Measurements from ENCODE around the gene SLC29A3. TPM values are rescaled to one million over a fixed set of nuclear protein-coding genes. Genes with fewer than 3 reads are reported as not detected.
"Not testable (repeated sequence)": the region's sequence is repeated elsewhere in the genome, so short reads cannot be mapped to it uniquely, and the experiment has no call there.

Gene SLC29A3
- total RNA-seq, 1 experiment from 2014 or later, result 1.1 TPM

- DNase-seq (ENCODE audit: low read depth in 1 of 2, low spot score in 2 of 2), result no peak
- H3K4me3 ChIP-seq, result no peak overlapping the region
- no peaks in the 10 kb centered on the region for H3K4me1 ChIP-seq (replicated peaks)
- no peaks in the 10 kb centered on the region for H3K27me3 ChIP-seq (replicated peaks)
- no peaks in the 10 kb centered on the region for H3K36me3 ChIP-seq
- no peaks in the 10 kb centered on the region for H3K9me3 ChIP-seq (replicated peaks)
- no peak overlapping the region for H3K27ac ChIP-seq
Observed at GRCh38 chr10:71290331-71290730, 28.7 kb upstream of the SLC29A3 start.

GRCh38 chr10:71290806-71291527 lies 28.1 kb upstream of the SLC29A3 start:
- DNase-seq (ENCODE audit: low read depth in 1 of 2, low spot score in 2 of 2), result no peak
- Histone ChIP-seq H3K27ac (no peak overlapping the region), H3K36me3 (no peaks in the 10 kb centered on the region), H3K4me3 (no peak overlapping the region), H3K4me1 (replicated peaks) (no peaks in the 10 kb centered on the region), H3K27me3 (replicated peaks) (no peaks in the 10 kb centered on the region), H3K9me3 (replicated peaks) (no peaks in the 10 kb centered on the region)

DNA sequence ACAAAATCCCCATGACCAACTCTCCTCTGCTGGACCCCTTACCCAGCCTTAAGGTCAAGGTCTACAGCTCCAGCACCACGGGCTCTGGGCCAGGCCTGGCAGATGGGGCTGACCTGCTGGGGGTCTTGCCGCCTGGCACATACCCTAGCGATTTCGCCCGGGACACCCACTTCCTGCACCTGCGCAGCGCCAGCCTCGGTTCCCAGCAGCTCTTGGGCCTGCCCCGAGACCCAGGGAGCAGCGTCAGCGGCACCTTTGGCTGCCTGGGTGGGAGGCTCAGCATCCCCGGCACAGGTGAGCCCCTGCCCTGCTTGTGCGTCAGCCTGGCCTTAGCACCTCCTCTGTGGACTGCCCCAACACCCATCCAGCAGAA lies 27.5 kb upstream of the SLC29A3 start:
- DNase-seq (ENCODE audit: low read depth in 1 of 2, low spot score in 2 of 2), result no peak
- Histone ChIP-seq H3K36me3 (no peaks in the 10 kb centered on the region), H3K27ac (no peak overlapping the region), H3K4me1 (replicated peaks) (no peaks in the 10 kb centered on the region), H3K9me3 (replicated peaks) (no peaks in the 10 kb centered on the region), H3K4me3 (no peak overlapping the region), H3K27me3 (replicated peaks) (no peaks in the 10 kb centered on the region)

DNA sequence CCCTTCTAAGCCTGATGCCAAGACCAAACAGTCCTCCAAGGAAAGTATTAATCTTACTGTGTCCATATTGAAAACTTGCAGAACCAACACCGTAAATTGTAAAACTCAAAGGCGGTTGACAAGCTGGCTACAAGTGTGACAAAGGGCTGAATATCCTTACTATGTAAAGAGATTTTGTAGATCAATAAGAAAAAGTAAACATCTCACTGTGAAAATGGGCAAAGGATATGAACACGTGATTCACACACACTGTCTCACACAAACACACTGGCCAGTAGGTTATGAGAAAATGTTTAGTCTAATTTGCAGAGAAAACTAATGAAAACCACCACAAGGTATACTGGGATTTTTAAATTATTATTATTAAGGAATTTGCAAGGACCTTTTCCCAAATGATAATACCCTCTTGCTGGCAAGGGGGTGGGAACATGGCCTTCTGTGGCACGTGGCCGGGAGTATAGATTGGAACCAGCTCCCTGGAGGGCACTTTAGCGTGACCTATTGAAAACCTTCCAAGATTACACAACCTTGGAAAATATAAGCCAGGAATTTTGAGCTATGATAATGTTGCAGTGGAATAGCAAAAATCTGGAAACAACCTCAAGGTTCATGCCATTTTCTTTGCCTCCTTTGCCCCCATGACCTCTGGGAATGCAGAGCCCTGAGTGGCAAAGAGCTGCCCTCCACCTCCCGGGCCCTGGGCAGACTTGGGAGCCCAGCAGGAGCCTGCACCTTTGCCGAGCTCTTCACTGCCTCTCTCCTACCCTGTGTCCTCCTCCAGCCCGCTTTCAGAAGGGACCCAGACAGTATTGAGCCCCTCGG lies 26.2 kb upstream of the SLC29A3 start:
- Histone ChIP-seq H3K27me3 (replicated peaks) (no peaks in the 10 kb centered on the region), H3K4me1 (replicated peaks) (no peaks in the 10 kb centered on the region), H3K27ac (no peak overlapping the region), H3K9me3 (replicated peaks) (no peaks in the 10 kb centered on the region), H3K36me3 (no peaks in the 10 kb centered on the region), H3K4me3 (no peak overlapping the region)
- no peak for DNase-seq (ENCODE audit: low read depth in 1 of 2, low spot score in 2 of 2)

DNA sequence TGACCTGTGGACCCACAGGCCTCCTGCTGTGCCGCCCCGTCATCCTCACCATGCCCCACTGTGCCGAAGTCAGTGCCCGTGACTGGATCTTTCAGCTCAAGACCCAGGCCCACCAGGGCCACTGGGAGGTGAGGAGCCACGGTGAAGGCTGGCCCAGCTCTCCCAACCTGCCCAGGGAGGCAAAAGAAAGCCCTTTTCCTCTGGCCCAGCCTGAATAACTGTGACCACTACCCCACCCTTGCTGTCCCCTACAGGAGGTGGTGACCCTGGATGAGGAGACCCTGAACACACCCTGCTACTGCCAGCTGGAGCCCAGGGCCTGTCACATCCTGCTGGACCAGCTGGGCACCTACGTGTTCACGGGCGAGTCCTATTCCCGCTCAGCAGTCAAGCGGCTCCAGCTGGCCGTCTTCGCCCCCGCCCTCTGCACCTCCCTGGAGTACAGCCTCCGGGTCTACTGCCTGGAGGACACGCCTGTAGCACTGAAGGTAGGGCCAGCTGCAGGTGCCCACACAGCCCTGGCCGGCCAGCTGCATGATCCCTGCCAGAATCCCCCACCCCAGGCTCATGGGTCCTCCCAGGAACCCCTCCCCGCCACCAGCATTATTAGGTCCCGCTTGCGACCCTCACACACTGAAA lies 25.5 kb upstream of the SLC29A3 start:
- Histone ChIP-seq H3K36me3 (no peaks in the 10 kb centered on the region), H3K4me3 (no peak overlapping the region), H3K27ac (no peak overlapping the region), H3K27me3 (replicated peaks) (no peaks in the 10 kb centered on the region), H3K4me1 (replicated peaks) (no peaks in the 10 kb centered on the region), H3K9me3 (replicated peaks) (no peaks in the 10 kb centered on the region)
- DNase-seq (ENCODE audit: low read depth in 1 of 2, low spot score in 2 of 2), result no peak

DNA sequence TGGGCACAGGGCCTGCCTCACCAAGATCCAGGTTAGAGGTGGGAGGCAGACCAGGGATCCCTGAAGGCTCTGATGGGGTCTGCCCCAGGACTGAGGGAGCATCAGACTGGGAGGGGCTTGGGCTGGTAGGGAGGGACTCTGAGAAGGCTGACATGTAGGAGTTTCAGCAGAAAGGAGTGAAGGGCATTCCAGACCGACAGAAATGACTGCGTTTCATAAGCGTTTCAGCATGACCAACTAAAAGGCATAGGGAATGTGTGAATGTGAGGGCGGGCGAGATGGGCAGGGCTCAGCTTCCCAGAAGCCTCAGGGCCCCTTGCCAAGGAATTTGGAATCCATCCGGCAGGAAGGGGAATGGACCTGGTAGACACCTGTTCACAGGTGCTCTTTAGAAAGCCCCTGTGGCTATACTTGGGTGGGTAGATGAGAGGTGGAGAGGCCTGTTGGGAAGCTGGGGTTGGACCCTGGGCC lies 24.9 kb upstream of the SLC29A3 start:
- Histone ChIP-seq H3K27me3 (replicated peaks) (no peaks in the 10 kb centered on the region), H3K36me3 (no peaks in the 10 kb centered on the region), H3K4me3 (no peak overlapping the region), H3K4me1 (replicated peaks) (no peaks in the 10 kb centered on the region), H3K9me3 (replicated peaks) (no peaks in the 10 kb centered on the region), H3K27ac (no peak overlapping the region)
- DNase-seq (ENCODE audit: low read depth in 1 of 2, low spot score in 2 of 2), result no peak

- H3K27me3 ChIP-seq (replicated peaks), result no peaks in the 10 kb centered on the region
- no peak for DNase-seq (ENCODE audit: low read depth in 1 of 2, low spot score in 2 of 2)
- H3K27ac ChIP-seq, result no peak overlapping the region
- H3K4me3 ChIP-seq, result no peak overlapping the region
- no peaks in the 10 kb centered on the region for H3K9me3 ChIP-seq (replicated peaks)
- no peaks in the 10 kb centered on the region for H3K36me3 ChIP-seq
- H3K4me1 ChIP-seq (replicated peaks), result no peaks in the 10 kb centered on the region
Observed at GRCh38 chr10:71294856-71295255, 24.2 kb upstream of the SLC29A3 start.

DNA sequence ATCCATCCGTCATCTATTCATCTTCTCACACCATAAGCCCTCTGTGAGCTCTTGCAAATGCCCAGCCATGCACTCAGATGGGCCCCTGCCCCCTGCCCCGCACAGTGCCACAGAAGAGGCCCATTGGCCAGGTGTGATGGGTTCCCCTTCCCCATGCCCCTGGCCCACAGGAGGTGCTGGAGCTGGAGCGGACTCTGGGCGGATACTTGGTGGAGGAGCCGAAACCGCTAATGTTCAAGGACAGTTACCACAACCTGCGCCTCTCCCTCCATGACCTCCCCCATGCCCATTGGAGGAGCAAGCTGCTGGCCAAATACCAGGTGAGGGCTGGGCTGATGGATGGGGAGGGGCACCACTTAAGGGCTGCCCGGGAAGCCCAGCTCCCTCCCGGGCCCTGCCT lies 23.4 kb upstream of the SLC29A3 start:
- DNase-seq (ENCODE audit: low read depth in 1 of 2, low spot score in 2 of 2), result no peak
- Histone ChIP-seq H3K4me1 (replicated peaks) (no peaks in the 10 kb centered on the region), H3K36me3 (no peaks in the 10 kb centered on the region), H3K27me3 (replicated peaks) (no peaks in the 10 kb centered on the region), H3K27ac (no peak overlapping the region), H3K4me3 (no peak overlapping the region), H3K9me3 (replicated peaks) (no peaks in the 10 kb centered on the region)

GRCh38 chr10:71296086-71296485 lies 23.0 kb upstream of the SLC29A3 start:
- no peaks in the 10 kb centered on the region for H3K36me3 ChIP-seq
- H3K27ac ChIP-seq, result no peak overlapping the region
- H3K9me3 ChIP-seq (replicated peaks), result no peaks in the 10 kb centered on the region
- no peak for DNase-seq (ENCODE audit: low read depth in 1 of 2, low spot score in 2 of 2)
- no peak overlapping the region for H3K4me3 ChIP-seq
- H3K27me3 ChIP-seq (replicated peaks), result no peaks in the 10 kb centered on the region
- H3K4me1 ChIP-seq (replicated peaks), result no peaks in the 10 kb centered on the region

DNA sequence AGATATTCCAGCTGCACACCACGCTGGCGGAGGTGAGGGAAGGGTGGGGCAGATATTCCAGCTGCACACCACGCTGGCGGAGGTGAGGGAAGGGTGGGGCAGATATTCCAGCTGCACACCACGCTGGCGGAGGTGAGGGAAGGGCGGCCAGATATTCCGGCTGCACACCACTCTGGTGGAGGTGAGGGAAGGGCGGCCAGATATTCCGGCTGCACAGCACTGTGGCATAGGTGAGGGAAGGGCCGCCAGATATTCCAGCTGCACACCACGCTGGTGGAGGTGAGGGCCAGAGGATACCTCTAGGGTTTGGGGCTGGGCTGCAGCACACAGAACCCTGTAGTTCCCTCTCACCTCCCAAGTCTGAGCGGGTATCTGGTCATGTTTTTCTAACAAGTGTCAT lies 22.2 kb upstream of the SLC29A3 start:
- not testable (repeated sequence) for H3K36me3 ChIP-seq; DNase-seq (ENCODE audit: low read depth in 1 of 2, low spot score in 2 of 2); H3K4me3 ChIP-seq; H3K4me1 ChIP-seq (replicated peaks); H3K27me3 ChIP-seq (replicated peaks); H3K9me3 ChIP-seq (replicated peaks); H3K27ac ChIP-seq

DNA sequence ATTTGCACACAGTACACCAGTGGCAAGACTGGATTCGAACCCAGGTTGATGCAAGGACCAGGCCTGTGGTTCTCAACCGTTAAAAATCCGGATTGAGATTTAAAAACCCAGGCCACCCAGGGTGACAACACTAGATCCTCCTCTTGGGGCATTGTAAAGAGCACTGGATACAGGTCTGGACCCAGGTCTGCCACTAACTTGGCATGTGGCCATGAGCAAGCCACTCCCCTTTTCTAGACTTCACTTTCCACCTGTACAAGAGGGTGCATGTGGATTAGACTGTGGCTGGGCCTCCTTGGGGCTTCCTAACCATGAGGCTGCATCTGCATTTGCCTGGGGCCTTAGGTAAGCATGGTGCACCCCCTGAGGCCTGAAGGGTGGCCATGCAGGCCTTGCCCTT lies 21.7 kb upstream of the SLC29A3 start:
- no peak for DNase-seq (ENCODE audit: low read depth in 1 of 2, low spot score in 2 of 2)
- H3K4me1 ChIP-seq (replicated peaks), result no peaks in the 10 kb centered on the region
- H3K36me3 ChIP-seq, result no peaks in the 10 kb centered on the region

DNA sequence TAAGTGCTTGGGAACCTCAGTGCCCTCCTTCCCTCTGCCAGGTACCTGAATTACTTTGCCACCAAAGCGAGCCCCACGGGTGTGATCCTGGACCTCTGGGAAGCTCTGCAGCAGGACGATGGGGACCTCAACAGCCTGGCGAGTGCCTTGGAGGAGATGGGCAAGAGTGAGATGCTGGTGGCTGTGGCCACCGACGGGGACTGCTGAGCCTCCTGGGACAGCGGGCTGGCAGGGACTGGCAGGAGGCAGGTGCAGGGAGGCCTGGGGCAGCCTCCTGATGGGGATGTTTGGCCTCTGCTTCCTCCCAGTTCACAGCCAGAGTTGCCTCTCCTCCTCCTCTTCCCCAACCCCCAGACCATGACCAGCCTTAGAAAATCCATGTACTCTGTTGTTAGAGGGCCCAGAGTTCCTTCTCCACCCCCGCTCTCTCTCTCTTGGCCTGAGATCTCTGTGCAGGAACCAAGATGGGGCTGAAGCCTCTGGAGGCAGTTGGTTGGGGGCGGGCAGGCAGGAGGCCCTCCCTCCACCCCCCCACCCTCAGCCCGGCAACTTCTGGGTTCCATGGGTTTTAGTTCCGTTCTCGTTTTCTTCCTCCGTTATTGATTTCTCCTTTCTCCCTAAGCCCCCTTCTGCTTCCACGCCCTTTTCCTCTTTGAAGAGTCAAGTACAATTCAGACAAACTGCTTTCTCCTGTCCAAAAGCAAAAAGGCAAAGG lies 19.8 kb upstream of the SLC29A3 start:
- H3K4me3 ChIP-seq, result no peak overlapping the region
- no peaks in the 10 kb centered on the region for H3K9me3 ChIP-seq (replicated peaks)
- no peaks in the 10 kb centered on the region for H3K36me3 ChIP-seq
- no peaks in the 10 kb centered on the region for H3K4me1 ChIP-seq (replicated peaks)
- H3K27ac ChIP-seq, result no peak overlapping the region
- H3K27me3 ChIP-seq (replicated peaks), result no peaks in the 10 kb centered on the region
- no peak for DNase-seq (ENCODE audit: low read depth in 1 of 2, low spot score in 2 of 2)

More for the DNA sequence above, 21.7 kb upstream of the SLC29A3 start:
- no peaks in the 10 kb centered on the region for H3K27me3 ChIP-seq (replicated peaks)
- H3K9me3 ChIP-seq (replicated peaks), result no peaks in the 10 kb centered on the region
- no peak overlapping the region for H3K27ac ChIP-seq
- H3K4me3 ChIP-seq, result no peak overlapping the region

DNA sequence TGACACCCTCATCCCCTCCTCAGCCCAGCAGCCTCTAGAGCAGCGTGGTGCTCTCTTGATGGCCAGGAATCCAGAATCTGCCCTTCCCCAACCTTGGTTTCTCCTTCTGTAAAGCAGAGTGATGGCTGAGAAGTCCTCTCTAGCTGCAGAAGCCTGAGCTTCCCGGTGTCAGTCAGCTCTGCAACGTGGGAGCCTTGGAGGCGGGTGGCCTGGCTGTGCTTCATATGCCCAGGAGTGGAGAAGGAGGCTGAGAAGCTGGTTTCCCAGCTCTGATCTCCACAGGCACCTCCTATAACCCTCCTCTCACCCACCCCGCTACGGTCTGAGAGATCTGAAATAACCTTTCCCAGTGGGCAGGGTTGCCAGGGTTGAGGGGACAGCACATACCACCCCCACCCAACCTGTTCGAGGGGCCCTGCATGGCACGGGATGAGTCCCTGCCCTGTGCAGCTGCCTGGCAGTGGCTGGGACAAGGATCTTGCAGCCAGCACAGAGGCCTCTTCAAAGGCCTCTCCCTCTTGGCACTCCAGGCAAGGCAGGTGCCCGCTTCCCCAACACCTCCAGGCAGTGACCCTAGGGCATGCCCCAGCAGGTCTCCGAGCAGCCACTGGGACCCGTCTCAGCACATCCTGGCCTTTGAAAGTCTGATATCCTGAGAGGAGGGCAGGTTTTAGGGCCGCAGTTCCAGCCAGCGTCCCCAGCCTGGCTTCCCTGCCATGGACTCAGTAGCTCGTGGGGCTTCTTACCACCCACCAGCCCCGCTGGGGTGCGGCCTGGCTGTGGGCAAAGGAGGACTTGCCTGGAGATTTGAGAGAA lies 18.3 kb upstream of the SLC29A3 start:
- no peaks in the 10 kb centered on the region for H3K4me1 ChIP-seq (replicated peaks)
- no peaks in the 10 kb centered on the region for H3K36me3 ChIP-seq
- no peak overlapping the region for H3K4me3 ChIP-seq
- no peak overlapping the region for H3K27ac ChIP-seq
- H3K27me3 ChIP-seq (replicated peaks), result no peaks in the 10 kb centered on the region
- no peak for DNase-seq (ENCODE audit: low read depth in 1 of 2, low spot score in 2 of 2)
- H3K9me3 ChIP-seq (replicated peaks), result no peaks in the 10 kb centered on the region

Data from SJSA1 (cell line).